ENCODE data around the gene OPTC.
A peak's percentile ranks its signal among the peaks of the same experiment; 100 is the strongest.

The OPTC gene

GRCh38 chr1:203518541-203518940, 24.6 kb downstream of the OPTC start:
- Histone ChIP-seq H3K4me1 (peaks cover 27% of the 10 kb centered on the region), H3K36me3 (no peaks in the 10 kb centered on the region), H3K4me3 (ENCODE audit: low read depth, low read length) (no peak overlapping the region), H3K27me3 (no peaks in the 10 kb centered on the region), H3K9me3 (no peaks in the 10 kb centered on the region)
- DNase-seq = no peak
- TF ChIP-seq, protein P1, sequence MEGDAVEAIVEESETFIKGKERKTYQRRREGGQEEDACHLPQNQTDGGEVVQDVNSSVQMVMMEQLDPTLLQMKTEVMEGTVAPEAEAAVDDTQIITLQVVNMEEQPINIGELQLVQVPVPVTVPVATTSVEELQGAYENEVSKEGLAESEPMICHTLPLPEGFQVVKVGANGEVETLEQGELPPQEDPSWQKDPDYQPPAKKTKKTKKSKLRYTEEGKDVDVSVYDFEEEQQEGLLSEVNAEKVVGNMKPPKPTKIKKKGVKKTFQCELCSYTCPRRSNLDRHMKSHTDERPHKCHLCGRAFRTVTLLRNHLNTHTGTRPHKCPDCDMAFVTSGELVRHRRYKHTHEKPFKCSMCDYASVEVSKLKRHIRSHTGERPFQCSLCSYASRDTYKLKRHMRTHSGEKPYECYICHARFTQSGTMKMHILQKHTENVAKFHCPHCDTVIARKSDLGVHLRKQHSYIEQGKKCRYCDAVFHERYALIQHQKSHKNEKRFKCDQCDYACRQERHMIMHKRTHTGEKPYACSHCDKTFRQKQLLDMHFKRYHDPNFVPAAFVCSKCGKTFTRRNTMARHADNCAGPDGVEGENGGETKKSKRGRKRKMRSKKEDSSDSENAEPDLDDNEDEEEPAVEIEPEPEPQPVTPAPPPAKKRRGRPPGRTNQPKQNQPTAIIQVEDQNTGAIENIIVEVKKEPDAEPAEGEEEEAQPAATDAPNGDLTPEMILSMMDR (IDR thresholded peaks at IDR 0.05; ENCODE audit: low read depth, low read length) = no peak

DNA sequence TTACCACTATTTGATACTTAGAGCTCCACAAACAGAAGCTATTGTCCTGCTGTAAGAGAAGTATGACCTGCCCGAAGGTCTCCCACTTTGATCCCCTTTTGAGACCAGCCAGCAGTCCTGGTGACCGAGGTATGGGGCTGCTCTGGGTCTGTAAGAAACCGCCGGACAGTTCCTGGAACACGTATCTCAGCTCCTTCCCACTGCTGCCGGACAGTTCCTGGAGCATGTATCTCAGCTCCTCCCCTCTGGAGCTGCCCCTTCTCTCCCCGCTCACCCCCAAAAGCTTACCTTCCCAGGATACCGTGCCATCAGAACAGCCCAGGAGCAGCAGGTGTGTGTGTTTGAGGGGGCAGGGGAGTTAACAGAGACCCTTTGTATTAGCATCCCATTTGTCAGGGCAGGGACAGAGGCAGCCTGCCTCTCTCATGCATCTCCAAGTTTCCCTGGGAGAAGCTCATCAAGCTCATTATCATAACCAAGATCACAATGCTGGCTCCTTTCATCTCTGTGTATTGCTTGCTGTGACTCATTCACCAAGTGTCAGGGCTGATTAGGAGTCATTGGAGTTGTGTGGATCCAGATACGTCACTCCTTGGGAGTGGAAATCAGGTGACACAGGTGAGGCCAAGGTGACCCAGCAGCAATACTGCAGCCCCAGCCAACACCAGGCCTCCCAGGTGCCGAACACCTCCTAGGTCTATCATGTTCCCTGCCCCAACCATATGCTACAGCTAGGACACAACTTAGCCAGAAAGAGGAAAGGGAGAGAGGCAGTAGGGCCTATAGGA, 25.3 kb downstream of the OPTC start:
- Histone ChIP-seq H3K9me3 (no peaks in the 10 kb centered on the region), H3K4me1 (peaks cover 27% of the 10 kb centered on the region), H3K27me3 (no peaks in the 10 kb centered on the region), H3K36me3 (no peaks in the 10 kb centered on the region), H3K4me3 (ENCODE audit: low read depth, low read length) (no peak overlapping the region)
- TF ChIP-seq, protein P1 (IDR thresholded peaks at IDR 0.05; ENCODE audit: low read depth, low read length) = no peak
- no peak for DNase-seq

- Histone ChIP-seq H3K36me3 (no peaks in the 10 kb centered on the region), H3K4me1 (peaks cover 30% of the 10 kb centered on the region), H3K9me3 (no peaks in the 10 kb centered on the region), H3K4me3 (ENCODE audit: low read depth, low read length) (no peak overlapping the region), H3K27me3 (no peaks in the 10 kb centered on the region)
- TF ChIP-seq, protein P1 (IDR thresholded peaks at IDR 0.05; ENCODE audit: low read depth, low read length) = no peak
- DNase-seq = no peak
Observed at GRCh38 chr1:203519896-203520295, 25.9 kb downstream of the OPTC start.

- H3K9me3 ChIP-seq = no peaks in the 10 kb centered on the region
- H3K36me3 ChIP-seq = no peaks in the 10 kb centered on the region
- TF ChIP-seq, protein P1 (IDR thresholded peaks at IDR 0.05; ENCODE audit: low read depth, low read length) = no peak
- no peak overlapping the region for H3K4me3 ChIP-seq (ENCODE audit: low read depth, low read length)
- no peak for DNase-seq
- H3K27me3 ChIP-seq = no peaks in the 10 kb centered on the region
- peaks cover 34% of the 10 kb centered on the region for H3K4me1 ChIP-seq
Observed at GRCh38 chr1:203520315-203520714, 26.4 kb downstream of the OPTC start.

- TF ChIP-seq, protein P1 (IDR thresholded peaks at IDR 0.05; ENCODE audit: low read depth, low read length) = no peak
- H3K9me3 ChIP-seq = no peaks in the 10 kb centered on the region
- H3K36me3 ChIP-seq = no peaks in the 10 kb centered on the region
- H3K4me1 ChIP-seq = peaks cover 41% of the 10 kb centered on the region
- no peaks in the 10 kb centered on the region for H3K27me3 ChIP-seq
- DNase-seq = peak; percentile 42
- no peak overlapping the region for H3K4me3 ChIP-seq (ENCODE audit: low read depth, low read length)
Observed at GRCh38 chr1:203521074-203521794, 27.3 kb downstream of the OPTC start.

GRCh38 chr1:203521812-203522211, 27.9 kb downstream of the OPTC start:
- TF ChIP-seq, protein P1 (IDR thresholded peaks at IDR 0.05; ENCODE audit: low read depth, low read length) = no peak
- H3K27me3 ChIP-seq = no peaks in the 10 kb centered on the region
- H3K36me3 ChIP-seq = no peaks in the 10 kb centered on the region
- H3K9me3 ChIP-seq = no peaks in the 10 kb centered on the region
- peaks cover 41% of the 10 kb centered on the region for H3K4me1 ChIP-seq
- peak; percentile 29 for DNase-seq
- no peak overlapping the region for H3K4me3 ChIP-seq (ENCODE audit: low read depth, low read length)
